Left ventricle myocardium superior (tissue), 1 donor: ENCODE measurements around the gene THEMIS2. TPM values are rescaled to one million over a fixed set of nuclear protein-coding genes. Genes with fewer than 3 reads are reported as not detected.

ENCODE experiments used
- ATAC-seq: fragments of 200-7000 bp; cut with Tn5 transposase; one replicate; pipeline ENCODE4 v1.9.1; 2020; ENCODE audit warnings: mild to moderate bottlenecking, moderate library complexity
- DNase-seq: peaks from one replicate; pipeline ENCODE4 v3.0.0-alpha.2; 2020
- intact Hi-C: fragments of 100-400 bp; cut with micrococcal nuclease; formaldehyde crosslinking; loops from one replicate; pipeline ENCODE4 v1.11.0; 2022
- total RNA-seq: library from RNA; stranded (reverse); fragmentation: NEBNext Ultra II Directional; extraction: Animal tissue kit (Norgen Biotek cat#: 25700); gene quantifications from one replicate; pipeline ENCODE4 v1.2.1, GENCODE V29; 2021
- donor health status: DM: no; HTN: yes; CAD: no; lungs with severe emphysema.

THEMIS2 gene
- total RNA-seq, 1 donor from 2014 or later: 5.7 TPM

- no peak for ATAC-seq
- intact Hi-C loops: no loop called here
- no peak for DNase-seq
Observed at GRCh38 chr1:27934818-27935549, 62.6 kb downstream of the THEMIS2 start, which contains the start of gene SMPDL3B. Gene SMPDL3B, plus strand, starts transcription at chr1:27935000. Its CDS starts 184 bp downstream, at chr1:27935184.

GRCh38 chr1:27935721-27936120 lies 63.4 kb downstream of the THEMIS2 start:
- ATAC-seq: no peak

More at GRCh38 chr1:27935721-27936120, 63.4 kb downstream of the THEMIS2 start:
- intact Hi-C loops: no loop called here
- no peak for DNase-seq

Other genes starting within 250 kb of the THEMIS2 start
- 4.7 TPM for gene FGR, start 237.4 kb upstream of the THEMIS2 start, total RNA-seq
- 34.5 TPM for gene IFI6, start 200.4 kb upstream of the THEMIS2 start, total RNA-seq
- 12.3 TPM for gene FAM76A, start 146.6 kb upstream of the THEMIS2 start, total RNA-seq
- 23.7 TPM for gene STX12, start 99.3 kb upstream of the THEMIS2 start, total RNA-seq
- 25.8 TPM for gene PPP1R8, start 41.8 kb upstream of the THEMIS2 start, total RNA-seq
- gene RPA2, start 42.0 kb downstream of the THEMIS2 start, total RNA-seq: 25.5 TPM
- gene SMPDL3B, start 62.5 kb downstream of the THEMIS2 start, total RNA-seq: not detected
- 5.3 TPM for gene XKR8, start 87.4 kb downstream of the THEMIS2 start, total RNA-seq
- 21.1 TPM for gene EYA3, start 216.1 kb downstream of the THEMIS2 start, total RNA-seq